NCI-H2107 treated with DMSO at 0.1 percent for 48 hours (cell line): Measurements from ENCODE around the gene MAD1L1.

Experiments used
- DNase-seq: peaks from one replicate; lab custom pipeline; 2025; ENCODE audit not compliant: unreplicated experiment; lab: John Stamatoyannopoulos, UW

MAD1L1 gene

GRCh38 chr7:1859266-1860035 is 373.3 kb downstream of the MAD1L1 start:
- no peak for DNase-seq

GRCh38 chr7:1858435-1859265 is 374.1 kb downstream of the MAD1L1 start:
- no peak for DNase-seq

- no peak for DNase-seq
These were observed 375.0 kb downstream of the MAD1L1 start for GRCh38 chr7:1857487-1858421.

GRCh38 chr7:1856888-1857441 is 375.8 kb downstream of the MAD1L1 start:
- DNase-seq: no peak

GRCh38 chr7:1856161-1856887 is 376.4 kb downstream of the MAD1L1 start:
- DNase-seq: no peak

- no peak for DNase-seq
These were observed 377.0 kb downstream of the MAD1L1 start for GRCh38 chr7:1855725-1856160.

- no peak for DNase-seq
These were observed 377.6 kb downstream of the MAD1L1 start for GRCh38 chr7:1854866-1855724.

GRCh38 chr7:1853986-1854865 is 378.5 kb downstream of the MAD1L1 start:
- DNase-seq: no peak

- no peak for DNase-seq
These were observed 379.2 kb downstream of the MAD1L1 start for GRCh38 chr7:1853431-1853985.

GRCh38 chr7:1852517-1853430 is 380.0 kb downstream of the MAD1L1 start:
- DNase-seq: no peak

GRCh38 chr7:1851721-1852516 is 380.8 kb downstream of the MAD1L1 start:
- DNase-seq: no peak

GRCh38 chr7:1850976-1851571 is 381.7 kb downstream of the MAD1L1 start:
- DNase-seq: no peak

- no peak for DNase-seq
These were observed 382.4 kb downstream of the MAD1L1 start for GRCh38 chr7:1850111-1850975.

GRCh38 chr7:1849351-1850041 is 383.2 kb downstream of the MAD1L1 start:
- DNase-seq: no peak
